Activated CD8-positive, alpha-beta T cell treated with anti-CD3 and anti-CD28 coated beads for 36 hours (primary cell): ENCODE measurements around the gene RNF167. TPM values are rescaled to one million over a fixed set of nuclear protein-coding genes. Genes with fewer than 3 reads are reported as not detected.

Experiments used
- ATAC-seq: fragments of 200-7000 bp; cut with Tn5 transposase; one replicate; pipeline ENCODE4 v1.10.0; 2021; ENCODE audit warnings: mild to moderate bottlenecking, moderate library complexity
- CTCF ChIA-PET: fragments of 350-600 bp; sonication (Branson Sonifier 250); formaldehyde crosslinking; loops from one replicate; lab custom pipeline; 2021; ENCODE audit warnings: antibody characterized with exemption; lab: Charles Lee
- POLR2A ChIA-PET: fragments of 350-600 bp; sonication (Branson Sonifier 250); formaldehyde crosslinking; loops from one replicate; lab custom pipeline; 2021; ENCODE audit warnings: antibody characterized with exemption; lab: Charles Lee
- DNase-seq: peaks from one replicate; pipeline ENCODE4 v3.0.0-alpha.2; 2020
- H3K27ac Mint-ChIP-seq: one replicate; pipeline ENCODE4 v1.8.0; 2021; ENCODE audit warnings: mild to moderate bottlenecking, mixed read lengths
- H3K27me3 Mint-ChIP-seq: one replicate; pipeline ENCODE4 v1.8.0; 2021; ENCODE audit warnings: mixed read lengths
- H3K36me3 Mint-ChIP-seq: one replicate; pipeline ENCODE4 v1.8.0; 2021; ENCODE audit warnings: low read depth, mixed read lengths
- H3K4me1 Mint-ChIP-seq: one replicate; pipeline ENCODE4 v1.8.0; 2021; ENCODE audit warnings: low read depth, mixed read lengths
- H3K4me3 Mint-ChIP-seq: one replicate; pipeline ENCODE4 v1.8.0; 2021; ENCODE audit warnings: mild to moderate bottlenecking, moderate library complexity, mixed read lengths
- H3K9me3 Mint-ChIP-seq: one replicate; pipeline ENCODE4 v1.8.0; 2021; ENCODE audit warnings: mixed read lengths
- CTCF ChIP-seq: fragments of 200-600 bp; IDR thresholded peaks from one replicate; pipeline ENCODE4 v1.8.0; 2022; ENCODE audit warnings: antibody characterized with exemption, mild to moderate bottlenecking
- intact Hi-C: fragments of 100-400 bp; cut with micrococcal nuclease; formaldehyde crosslinking; loops from one replicate; pipeline ENCODE4 v1.10.0; 2022
- total RNA-seq, 2 experiments: library from RNA; stranded (reverse); gene quantifications; one replicate each; pipeline ENCODE4 v1.2.3, GENCODE V29; 2021

Gene RNF167
- total RNA-seq, 2 experiments from 2014 or later: 144 to 152 TPM

- peaks cover 6% of the 10 kb centered on the region for H3K4me1 Mint-ChIP-seq
- H3K27ac Mint-ChIP-seq: no peak overlapping the region
- no peak overlapping the region for H3K4me3 Mint-ChIP-seq
- peaks cover 1% of the 10 kb centered on the region for H3K36me3 Mint-ChIP-seq
- CTCF ChIA-PET: interaction anchor here (1.4 kb wide), 1 partner anchor 21 kb away, joined by 3 read pairs; no protein-coding TSS in a partner anchor
- TF ChIP-seq CTCF: no peak
- H3K9me3 Mint-ChIP-seq: no peaks in the 10 kb centered on the region
- intact Hi-C loops: no loop called here
- POLR2A ChIA-PET: interaction anchor here (0.8 to 5.5 kb wide), 3 partner anchors 8 to 25 kb away, joined by 3 to 46 read pairs (median 11); partner anchors contain the start of genes ENO3 and PFN1
- ATAC-seq: no peak
- H3K27me3 Mint-ChIP-seq: no peaks in the 10 kb centered on the region
- no peak for DNase-seq
Observed at GRCh38 chr17:4959261-4959965, 19.3 kb downstream of the RNF167 start.

- ATAC-seq (no peak), DNase-seq (no peak)
- no peak overlapping the region for H3K27ac Mint-ChIP-seq
- ChIA-PET POLR2A (interaction anchor here (0.8 to 5.5 kb wide), 3 partner anchors 9 to 26 kb away, joined by 3 to 46 read pairs (median 11); partner anchors contain the start of genes ENO3 and PFN1), CTCF (no interaction called here)
- no peaks in the 10 kb centered on the region for H3K27me3 Mint-ChIP-seq
- no peak for TF ChIP-seq CTCF
- peaks cover 9% of the 10 kb centered on the region for H3K4me1 Mint-ChIP-seq
- no peak overlapping the region for H3K4me3 Mint-ChIP-seq
- peaks cover 8% of the 10 kb centered on the region for H3K36me3 Mint-ChIP-seq
- intact Hi-C loops: no loop called here
- H3K9me3 Mint-ChIP-seq: peaks cover 2% of the 10 kb centered on the region
Observed at GRCh38 chr17:4960279-4960922, 20.3 kb downstream of the RNF167 start.

- Mint-ChIP-seq H3K27ac (peak overlapping the region; percentile 27), H3K4me3 (peak overlapping the region; percentile 56), H3K4me1 (peaks cover 27% of the 10 kb centered on the region), H3K27me3 (no peaks in the 10 kb centered on the region), H3K9me3 (peaks cover 2% of the 10 kb centered on the region), H3K36me3 (peaks cover 12% of the 10 kb centered on the region)
- DNase-seq: no peak
- ChIA-PET POLR2A (interaction anchor here (0.6 to 15.1 kb wide), 7 partner anchors 9 to 56 kb away, joined by 3 to 627 read pairs (median 4); partner anchors contain the start of genes CAMTA2, ENO3, PFN1 and RNF167), CTCF (interaction anchor here (0.8 to 2.3 kb wide), 4 partner anchors 9 to 26 kb away, joined by 3 to 5 read pairs (median 4); partner anchors contain the start of gene SLC25A11)
- intact Hi-C loops: no loop called here
- no peak for TF ChIP-seq CTCF
- ATAC-seq: no peak
Observed at GRCh38 chr17:4965311-4965986, 25.4 kb downstream of the RNF167 start.

- no peak overlapping the region for H3K4me3 Mint-ChIP-seq
- ChIA-PET POLR2A (interaction anchor here (1.0 to 15.1 kb wide), 14 partner anchors 8 to 791 kb away, joined by 3 to 627 read pairs (median 4); partner anchors contain the start of genes CAMTA2, ENO3, INCA1 and KIF1C), CTCF (interaction anchor here (0.7 to 2.3 kb wide), 13 partner anchors 10 to 181 kb away, joined by 3 to 11 read pairs (median 5); partner anchors contain the start of genes CHRNE, ENO3, RNF167 and SLC25A11)
- peaks cover 35% of the 10 kb centered on the region for H3K4me1 Mint-ChIP-seq
- H3K27me3 Mint-ChIP-seq: no peaks in the 10 kb centered on the region
- intact Hi-C loops: loop anchor here (2.0 kb wide), 1 partner anchor 22 kb away; no protein-coding TSS in a partner anchor
- H3K9me3 Mint-ChIP-seq: peaks cover 2% of the 10 kb centered on the region
- ATAC-seq: peak; percentile 83
- DNase-seq: peak; percentile 97
- no peak for TF ChIP-seq CTCF
- no peak overlapping the region for H3K27ac Mint-ChIP-seq
- peaks cover 23% of the 10 kb centered on the region for H3K36me3 Mint-ChIP-seq
Observed at GRCh38 chr17:4966844-4967538, 26.9 kb downstream of the RNF167 start.
